ENCODE data around the gene CNTN2. TPM values are rescaled to one million over a fixed set of nuclear protein-coding genes. Genes with fewer than 3 reads are reported as not detected.

CNTN2 gene
- total and polyA plus RNA-seq, 2 experiments from 2014 or later, result 1.3 to 2.2 TPM

DNA sequence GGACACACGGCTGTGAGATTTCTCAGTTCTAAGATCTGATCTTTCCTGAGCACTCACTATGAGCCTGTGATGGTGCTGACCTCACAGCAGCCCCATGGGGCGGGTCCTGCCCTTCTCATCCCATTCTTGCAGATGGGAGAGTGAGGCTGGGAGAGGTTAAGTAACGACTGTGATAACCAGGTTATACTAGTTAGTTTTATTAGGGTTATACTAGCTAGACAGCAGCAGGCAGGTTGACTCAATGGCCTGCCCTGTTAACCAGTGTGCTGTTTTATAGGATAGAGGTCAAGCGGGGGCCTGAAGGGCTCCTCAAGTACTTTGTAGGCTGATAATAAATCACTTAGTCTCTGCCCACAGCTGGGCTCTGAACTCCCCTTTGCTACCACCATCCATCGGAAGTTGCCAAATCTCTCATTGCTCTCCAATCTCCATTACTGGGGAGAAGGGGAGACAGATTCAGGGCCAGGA lies 4.8 kb downstream of the CNTN2 start (continued):
- TF ChIP-seq ZNF462 (CRISPR knock-in tag; IDR thresholded peaks at IDR 0.05) (no peak), REST (IDR thresholded peaks at IDR 0.05; ENCODE audit: unreplicated experiment) (no peak), ZNF331 (CRISPR knock-in tag; IDR thresholded peaks at IDR 0.05; ENCODE audit: low read depth) (no peak)

- Histone ChIP-seq H3F3A (replicated peaks; ENCODE audit: low read depth) (no peaks in the 10 kb centered on the region), H3K4me1 (ENCODE audit: insufficient read depth) (peaks cover 27% of the 10 kb centered on the region), H3K36me3 (ENCODE audit: insufficient read depth) (no peaks in the 10 kb centered on the region), H3K27ac (ENCODE audit: low read depth) (no peak overlapping the region), H4K20me1 (replicated peaks; ENCODE audit: insufficient read depth) (no peaks in the 10 kb centered on the region), H3K4me3 (no peak overlapping the region), H3K27me3 (ENCODE audit: insufficient read depth) (0 out of 2 replicates have a peak, but pooled peaks cover 8% of the 10 kb centered on the region), H3K79me2 (replicated peaks; ENCODE audit: insufficient read depth) (no peaks in the 10 kb centered on the region), H3K9me2 (ENCODE audit: insufficient read depth) (0 out of 2 replicates have a peak, but pooled peaks cover 4% of the 10 kb centered on the region), H3K4me2 (no peak overlapping the region), H2AFZ (no peak overlapping the region)
- no peak overlapping the region for H3K27ac Mint-ChIP-seq
- H3K27me3 Mint-ChIP-seq (ENCODE audit: insufficient read depth, low read depth, poor library complexity), result peaks cover 24% of the 10 kb centered on the region
- no peaks in the 10 kb centered on the region for H3K36me3 Mint-ChIP-seq (ENCODE audit: low read depth)
- H3K9me3 Mint-ChIP-seq, result no peaks in the 10 kb centered on the region
- no peak overlapping the region for H3K4me3 Mint-ChIP-seq
- DNase-seq (ENCODE audit: low spot score) (no peak), ATAC-seq (no peak)
- H3K4me1 Mint-ChIP-seq, result peaks cover 42% of the 10 kb centered on the region
- TF ChIP-seq JUNB (IDR thresholded peaks at IDR 0.05; ENCODE audit: unreplicated experiment) (no peak), POLR2AphosphoS5 (IDR thresholded peaks at IDR 0.05; ENCODE audit: low read depth) (no peak), STAT1 (IDR thresholded peaks at IDR 0.05; ENCODE audit: unreplicated experiment) (no peak), ZNF331 (CRISPR knock-in tag; IDR thresholded peaks at IDR 0.05; ENCODE audit: low read depth) (no peak), NANOG (IDR thresholded peaks at IDR 0.05; ENCODE audit: borderline replicate concordance) (no peak), REST (IDR thresholded peaks at IDR 0.05; ENCODE audit: unreplicated experiment) (no peak), ZNF114 (CRISPR knock-in tag; IDR thresholded peaks at IDR 0.05) (no peak), EZH2phosphoT487 (IDR thresholded peaks at IDR 0.05; ENCODE audit: unreplicated experiment) (no peak), CTCF (conservative IDR thresholded peaks at IDR 0.05; ENCODE audit: low read depth in 2 of 2) (no peak)
These were observed 5.4 kb downstream of the CNTN2 start for GRCh38 chr1:205048382-205048781.

All from GM23338 (cell line).